GM18526 (cell line): ENCODE measurements around the gene GRB10.

ENCODE experiments used
- POLR2A ChIP-seq: IDR thresholded peaks from 3 replicates; pipeline ENCODE4 v1.6.1; 2011; ENCODE audit not compliant: insufficient read length; ENCODE audit errors: extremely low read depth

Gene GRB10

DNA sequence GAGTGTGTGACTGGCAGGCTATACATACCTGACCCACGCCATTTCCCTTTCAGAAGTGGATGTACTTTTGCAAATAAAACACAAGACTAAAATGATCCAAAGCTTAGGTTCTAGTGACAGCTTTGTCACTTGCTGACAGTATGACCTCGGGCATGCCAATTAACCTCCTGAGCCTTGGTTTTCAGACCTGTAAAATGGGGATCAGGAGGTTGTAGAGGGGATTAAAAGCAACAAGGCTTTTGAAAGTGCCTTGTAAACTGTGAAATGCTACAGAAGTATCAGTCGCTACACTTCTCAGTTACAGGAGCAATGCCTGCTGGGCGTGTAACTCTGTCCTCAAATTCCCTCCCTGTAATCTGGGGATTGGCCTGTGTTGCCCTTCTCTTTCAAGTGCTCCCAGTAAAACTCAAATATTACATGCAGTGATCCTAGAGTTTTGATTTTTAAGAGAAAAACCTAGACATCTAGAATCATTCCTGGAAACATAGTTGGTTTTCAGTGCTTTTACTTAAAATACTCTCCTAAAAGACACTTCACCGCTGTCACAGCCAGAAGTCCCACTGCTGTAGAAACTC, 8.8 kb upstream of the GRB10 start:
- no peak for TF ChIP-seq POLR2A

DNA sequence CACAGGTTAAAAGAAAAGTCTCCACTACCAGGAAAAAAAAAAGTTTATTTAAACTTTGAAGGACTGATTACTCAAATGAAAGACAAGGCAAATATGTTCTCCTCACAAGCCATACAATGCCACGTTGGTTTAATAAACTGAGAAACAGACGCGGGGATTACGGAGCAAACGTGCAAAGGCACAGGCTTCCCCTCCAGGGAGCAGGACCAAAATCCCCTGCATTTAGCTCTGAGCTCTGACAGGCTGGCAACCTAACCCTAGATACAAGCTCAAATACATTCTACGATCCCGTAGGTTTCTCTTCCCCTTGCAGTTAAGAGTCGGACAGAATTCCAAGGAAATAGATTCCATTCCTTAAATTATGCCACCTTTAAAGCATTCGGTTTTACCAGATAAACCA, 7.7 kb upstream of the GRB10 start:
- no peak for TF ChIP-seq POLR2A

DNA sequence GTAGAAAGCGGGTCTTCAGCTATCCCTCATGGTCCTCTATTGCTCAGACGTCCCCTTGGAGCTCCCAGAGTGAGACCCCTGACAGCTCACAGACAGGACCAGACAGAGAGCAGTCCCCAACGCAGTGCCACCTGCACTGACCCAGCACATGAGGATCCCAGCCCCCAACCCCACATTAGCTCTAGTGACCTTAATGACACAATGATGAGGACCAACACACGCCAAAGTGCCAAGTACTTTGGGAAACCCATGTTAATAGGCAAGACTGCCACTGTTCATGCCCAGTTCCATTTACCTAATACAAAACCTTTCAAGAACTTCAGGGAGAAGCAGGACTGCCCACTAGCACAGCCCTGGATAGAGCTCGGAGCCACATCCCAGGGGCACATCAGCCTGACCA, 5.7 kb upstream of the GRB10 start:
- TF ChIP-seq POLR2A = no peak

DNA sequence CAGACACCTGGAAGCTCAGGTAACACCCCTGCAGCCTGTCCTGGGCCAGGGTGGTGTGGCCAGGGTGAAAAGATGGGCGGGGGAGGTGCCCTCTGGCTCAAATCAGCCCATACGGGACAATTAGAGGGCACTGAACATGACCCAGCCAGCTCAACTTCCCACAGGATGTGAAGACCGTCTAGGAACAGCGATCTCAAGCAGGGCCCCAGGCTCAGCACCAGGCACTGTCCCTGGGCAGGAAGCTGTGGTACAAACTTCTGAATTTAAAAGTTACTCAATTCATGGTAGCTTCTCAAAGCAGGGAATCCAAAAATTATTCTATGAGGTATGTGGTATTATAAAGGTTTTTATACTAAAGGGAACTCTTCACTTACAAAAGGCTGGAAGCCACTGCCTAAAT, 5.1 kb upstream of the GRB10 start:
- TF ChIP-seq POLR2A = no peak

DNA sequence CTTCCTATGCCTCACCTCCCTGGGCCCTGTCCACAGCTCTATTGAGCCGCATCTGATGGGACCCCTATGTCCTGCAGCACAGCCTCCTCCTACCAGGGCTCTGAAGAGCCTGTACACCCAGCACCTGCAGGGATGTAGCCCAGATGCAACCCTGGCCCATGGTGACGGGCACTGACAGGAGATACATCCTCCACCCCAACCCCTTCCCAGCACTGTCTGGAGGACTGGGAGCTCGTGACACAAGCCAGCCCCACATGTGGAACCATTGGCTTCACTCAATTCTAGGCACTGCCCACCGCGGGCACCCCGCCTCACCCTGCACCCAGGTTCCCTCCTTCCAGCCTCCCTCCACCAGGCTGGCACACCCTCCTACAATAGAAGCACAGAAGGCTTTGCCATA, 2.6 kb upstream of the GRB10 start:
- no peak for TF ChIP-seq POLR2A

DNA sequence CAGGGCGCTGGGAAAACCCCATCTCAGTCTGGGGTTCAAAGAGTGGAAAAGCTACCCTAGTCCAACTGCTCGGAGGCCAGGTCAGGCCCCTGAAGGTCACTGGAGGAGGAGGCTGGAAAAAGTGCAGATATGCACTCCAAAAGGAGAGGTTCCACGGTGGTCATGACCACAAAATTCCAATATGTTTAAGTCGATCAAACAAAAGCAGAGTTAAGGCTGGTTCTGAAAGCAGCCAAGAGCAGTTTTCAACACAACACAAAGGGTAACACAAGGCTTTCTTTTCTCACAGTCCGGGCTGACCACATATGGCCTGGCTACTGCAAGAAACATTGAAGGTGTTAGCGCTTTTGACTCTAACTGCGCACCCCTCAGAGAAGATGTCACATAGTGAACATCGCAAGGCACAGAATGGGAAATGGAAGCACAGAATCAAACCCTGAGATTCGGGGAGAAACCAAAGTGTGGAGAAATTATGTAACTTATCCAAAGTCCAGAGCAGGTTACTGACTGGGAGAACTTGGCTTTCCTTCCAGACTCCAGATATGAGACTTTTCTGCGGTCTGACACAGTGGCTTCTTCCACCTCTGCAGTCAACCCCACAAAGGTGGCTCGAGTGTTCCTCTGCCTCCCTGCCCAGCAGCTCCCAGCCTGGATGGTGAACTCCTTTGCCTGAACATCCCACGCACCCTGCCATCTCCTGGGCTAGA, 1.3 kb upstream of the GRB10 start:
- no peak for TF ChIP-seq POLR2A

DNA sequence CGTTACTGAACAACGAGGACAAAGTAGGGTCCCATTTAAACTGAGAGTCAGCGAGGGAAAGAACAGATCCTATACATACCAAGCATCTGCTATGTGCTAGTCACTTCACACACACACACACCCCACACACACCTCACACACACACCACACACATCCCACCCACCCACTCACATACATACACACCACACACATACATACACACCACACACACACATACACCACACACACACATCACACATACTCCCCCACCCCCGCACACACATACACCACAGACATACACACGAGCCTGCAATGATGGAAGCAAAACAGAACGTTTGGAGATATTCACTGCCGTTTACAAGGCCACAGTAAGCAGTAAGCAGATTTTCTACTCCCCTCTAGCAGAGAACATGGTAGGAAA, 607 bp upstream of the GRB10 start:
- no peak for TF ChIP-seq POLR2A

DNA sequence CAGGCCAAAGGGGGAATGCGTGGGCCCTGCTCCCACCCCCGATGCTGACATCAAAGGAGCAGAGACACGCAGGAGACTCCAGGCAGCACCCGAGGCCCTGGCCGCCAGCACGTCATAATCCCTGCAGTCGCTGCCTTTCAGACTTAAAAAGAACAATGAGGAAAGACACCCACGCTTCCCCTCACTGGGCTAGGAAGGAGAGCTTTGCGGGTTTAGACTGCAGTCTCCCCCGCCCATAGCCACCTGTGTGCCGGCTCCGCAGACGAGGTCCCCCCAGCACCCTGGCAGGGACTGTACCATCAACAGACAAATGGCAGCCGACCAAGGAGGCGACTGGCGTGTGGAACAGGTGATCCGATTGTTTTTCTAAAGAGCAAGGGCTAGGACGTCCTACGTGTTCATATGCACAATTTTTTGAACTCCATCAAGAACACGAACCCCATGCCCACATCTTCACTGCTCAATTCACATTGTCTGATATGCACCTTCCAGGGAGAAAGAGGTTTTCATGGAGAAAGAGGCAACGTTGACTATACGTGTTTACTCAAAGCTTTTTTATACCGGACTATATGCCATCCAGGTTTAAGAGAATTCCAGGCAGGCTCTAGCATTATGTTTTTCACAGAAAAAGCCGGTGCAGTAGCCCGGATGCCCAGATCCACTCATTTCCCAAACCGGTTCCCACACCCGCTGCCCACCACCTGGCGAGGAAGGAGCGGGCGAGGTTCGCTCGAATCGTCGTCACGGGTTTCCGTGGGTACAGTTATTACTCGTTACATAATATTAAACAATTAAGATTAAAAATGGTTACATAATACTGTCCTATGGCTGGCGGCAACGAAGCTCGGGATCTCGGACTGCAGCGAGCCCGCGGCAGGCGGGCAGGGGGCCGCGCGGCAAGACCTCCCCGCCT, 1.1 kb downstream of the GRB10 start:
- TF ChIP-seq POLR2A = no peak

DNA sequence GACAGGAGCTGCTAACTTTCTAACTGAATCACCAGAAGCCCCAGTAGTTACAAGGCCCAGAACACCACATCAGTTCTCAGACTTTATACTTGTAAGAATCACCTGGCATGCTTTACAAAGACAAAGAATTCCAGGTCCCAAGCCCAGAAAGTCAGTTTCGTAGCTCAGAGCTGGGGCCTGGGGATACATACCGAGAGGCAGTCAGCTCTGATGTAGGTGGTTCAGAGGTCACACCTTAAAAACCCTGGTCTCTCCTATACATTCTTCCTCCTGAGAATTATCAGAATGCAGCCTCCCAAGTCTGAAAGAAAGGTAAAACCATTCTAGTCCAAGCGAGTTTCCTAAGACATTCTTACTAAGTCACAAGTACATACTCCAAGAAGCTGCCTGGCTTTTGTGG, 2.3 kb downstream of the GRB10 start:
- TF ChIP-seq POLR2A = no peak

DNA sequence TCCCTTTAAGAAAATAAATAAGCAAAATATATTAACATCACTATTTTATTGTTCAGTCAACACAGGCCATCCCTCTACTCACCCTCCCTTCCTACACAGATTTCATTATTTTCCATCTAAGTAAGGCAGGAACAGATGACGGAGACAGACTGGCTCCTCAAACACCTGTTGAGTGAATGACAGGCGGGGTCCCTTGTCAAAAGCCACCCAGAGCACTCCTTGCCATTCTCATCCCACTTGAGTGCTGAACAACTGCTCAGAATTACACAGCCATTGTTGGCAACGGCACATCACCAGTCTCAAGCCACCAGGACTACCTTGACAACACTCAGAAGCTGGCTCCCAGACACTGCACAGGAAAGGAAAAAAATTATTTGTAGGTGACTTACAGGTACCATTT, 3.3 kb downstream of the GRB10 start:
- TF ChIP-seq POLR2A = no peak

DNA sequence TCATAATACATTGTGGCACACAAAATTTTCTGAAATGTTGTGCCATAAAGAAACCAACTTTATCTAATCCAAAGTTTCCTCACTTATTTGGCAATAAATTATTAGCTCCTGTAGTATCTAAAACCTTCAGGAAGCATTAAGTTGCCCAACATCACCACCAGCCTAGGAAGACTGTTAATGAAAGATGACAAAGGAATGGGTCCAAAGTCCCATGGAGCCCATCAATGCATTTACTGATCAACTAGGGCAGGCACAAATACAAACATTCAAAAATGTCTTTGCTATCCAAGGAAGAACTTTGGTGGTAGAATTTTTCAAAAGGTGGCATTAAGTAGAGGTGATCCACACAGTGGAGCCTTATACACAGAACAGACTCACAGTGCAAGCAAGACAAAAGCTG, 4.5 kb downstream of the GRB10 start:
- TF ChIP-seq POLR2A = no peak

DNA sequence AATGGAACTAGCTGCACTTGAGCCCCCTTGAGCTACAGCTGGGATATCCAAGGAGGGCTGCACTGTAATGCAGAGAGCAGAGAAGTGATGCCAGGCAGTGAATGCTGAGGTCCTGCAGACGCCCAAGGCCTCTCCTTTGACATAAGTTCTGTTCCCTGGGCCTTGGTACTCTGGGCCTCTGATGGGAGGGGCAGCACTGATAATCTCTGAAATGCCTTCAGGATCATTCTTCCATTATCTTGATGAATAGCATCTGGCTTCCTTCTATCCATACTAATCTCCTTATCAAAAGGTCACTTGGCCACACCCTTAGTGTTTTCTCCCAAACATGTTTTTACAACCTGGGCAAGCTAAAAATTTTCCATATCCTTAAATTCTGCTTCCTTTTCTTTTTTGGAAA, 6.9 kb downstream of the GRB10 start:
- no peak for TF ChIP-seq POLR2A

DNA sequence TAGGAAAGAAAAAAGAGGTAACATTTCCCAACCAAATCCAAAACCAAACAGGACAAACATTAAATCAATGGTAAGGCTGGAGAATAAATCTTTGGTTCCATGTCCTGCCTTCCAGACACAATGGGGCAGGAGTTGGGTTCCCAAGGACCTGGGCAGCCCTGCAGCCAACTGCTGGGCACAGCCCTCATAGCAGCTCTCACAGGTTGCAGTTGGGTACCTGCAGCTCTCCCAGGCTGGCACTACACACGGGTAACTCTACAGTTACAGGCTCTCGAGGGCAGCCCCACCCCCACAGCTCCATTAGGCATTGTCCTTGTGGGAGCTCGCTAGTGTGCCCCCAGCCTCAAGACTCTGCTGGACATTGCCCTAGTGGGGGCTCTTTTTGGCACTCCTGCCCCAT, 7.5 kb downstream of the GRB10 start:
- no peak for TF ChIP-seq POLR2A

DNA sequence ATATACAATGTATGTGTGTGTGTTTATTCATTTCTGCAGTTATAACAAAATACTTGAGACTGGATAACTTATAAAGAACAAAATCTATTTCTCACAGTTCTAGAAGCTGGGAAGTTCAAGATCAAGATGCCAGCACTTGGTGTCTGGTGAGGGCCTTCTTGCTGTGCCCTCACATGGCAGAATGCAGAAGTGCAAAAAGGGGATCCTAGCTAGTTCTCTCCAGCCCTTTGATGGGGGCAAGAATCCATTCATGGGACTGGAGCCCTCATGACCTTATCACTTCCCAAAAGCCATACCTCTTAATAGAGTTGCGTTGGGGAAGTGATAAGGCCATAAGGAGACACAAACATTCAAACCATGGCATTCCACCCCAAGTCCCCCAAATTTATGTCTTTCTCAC, 8.4 kb downstream of the GRB10 start:
- no peak for TF ChIP-seq POLR2A

DNA sequence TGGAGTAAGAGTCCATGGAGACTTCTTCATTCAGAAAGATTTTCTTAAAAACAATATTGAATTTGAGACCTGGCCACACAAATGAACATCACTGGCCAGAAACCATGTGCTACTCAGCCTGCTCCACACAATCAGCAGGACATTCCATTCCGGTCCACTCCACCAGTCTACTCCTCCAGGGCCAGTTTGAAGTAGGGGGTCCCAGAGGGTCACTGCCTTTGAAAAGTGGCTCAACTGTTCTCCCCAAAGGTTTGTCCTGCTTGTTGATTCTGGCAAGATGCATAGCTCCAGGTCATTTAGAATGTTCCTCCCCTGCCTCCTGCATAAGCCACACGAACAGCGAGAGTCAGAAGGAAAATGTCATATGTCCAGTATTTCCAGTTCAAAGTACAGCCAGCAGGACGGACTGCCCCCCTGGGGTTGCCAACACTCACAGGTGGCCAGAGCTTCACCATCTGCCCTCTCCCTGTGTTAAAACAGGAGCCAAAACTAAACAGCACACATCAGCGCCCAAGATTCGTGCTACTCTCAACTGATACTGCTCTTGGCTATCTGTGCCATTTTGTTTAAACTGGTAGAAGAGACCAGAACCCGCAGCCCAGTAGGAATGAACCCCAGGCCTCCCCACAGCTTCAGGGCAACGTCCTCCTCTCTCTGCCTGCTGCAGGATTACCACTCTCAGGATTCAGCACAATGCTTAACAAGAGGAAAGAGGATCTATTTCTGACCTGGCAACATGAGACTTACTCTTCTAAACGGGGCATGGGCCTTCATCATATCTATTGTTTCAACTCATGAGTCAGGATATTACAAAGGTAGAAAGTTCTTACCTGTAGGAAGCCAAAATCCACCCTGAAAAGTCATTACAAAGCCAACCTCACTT, 11.3 kb downstream of the GRB10 start:
- TF ChIP-seq POLR2A = no peak
